Activated CD8-positive, alpha-beta memory T cell treated with anti-CD3 and anti-CD28 coated beads, Interleukin-2, amount 50 U/mL, for 1 hour (primary cell): ENCODE results near the gene TUBAL3.

ENCODE experiments used
- DNase-seq: peaks from one replicate; pipeline ENCODE4 v3.0.0-alpha.2; 2020; ENCODE audit errors: extremely low read depth

TUBAL3 gene

GRCh38 chr10:5404208-5405041, at the start of gene TUBAL3:
Gene TUBAL3, minus strand, starts transcription at chr10:5404828. Its CDS starts 36 bp downstream, at chr10:5404792.
- DNase-seq: no peak

- no peak for DNase-seq
Measured at GRCh38 chr10:5453749-5454489, 49.3 kb upstream of the TUBAL3 start.

- no peak for DNase-seq
Measured at GRCh38 chr10:5450605-5451384, 46.2 kb upstream of the TUBAL3 start.

GRCh38 chr10:5449823-5450222, 45.2 kb upstream of the TUBAL3 start:
- DNase-seq: no peak

GRCh38 chr10:5449227-5449626, 44.6 kb upstream of the TUBAL3 start:
- DNase-seq: no peak

GRCh38 chr10:5448333-5449001, 43.8 kb upstream of the TUBAL3 start:
- no peak for DNase-seq

- DNase-seq: no peak
Measured at GRCh38 chr10:5447611-5448071, 43.0 kb upstream of the TUBAL3 start.

- DNase-seq: no peak
Measured at GRCh38 chr10:5447056-5447455, 42.4 kb upstream of the TUBAL3 start.

GRCh38 chr10:5446390-5446926, 41.8 kb upstream of the TUBAL3 start:
- DNase-seq: peak; percentile 19

GRCh38 chr10:5445006-5445405, 40.4 kb upstream of the TUBAL3 start:
- DNase-seq: no peak

- DNase-seq: no peak
Measured at GRCh38 chr10:5443429-5443828, 38.8 kb upstream of the TUBAL3 start.

GRCh38 chr10:5442990-5443370, 38.4 kb upstream of the TUBAL3 start:
- no peak for DNase-seq

GRCh38 chr10:5442065-5442989, 37.7 kb upstream of the TUBAL3 start:
- no peak for DNase-seq

GRCh38 chr10:5441106-5441505, 36.5 kb upstream of the TUBAL3 start:
- DNase-seq: no peak

GRCh38 chr10:5440206-5440605, 35.6 kb upstream of the TUBAL3 start:
- no peak for DNase-seq

GRCh38 chr10:5435328-5435727, 30.7 kb upstream of the TUBAL3 start:
- DNase-seq: no peak

GRCh38 chr10:5434017-5434753, 29.6 kb upstream of the TUBAL3 start:
- DNase-seq: no peak

GRCh38 chr10:5433182-5433581, 28.6 kb upstream of the TUBAL3 start:
- DNase-seq: no peak

GRCh38 chr10:5428133-5428532, 23.5 kb upstream of the TUBAL3 start:
- DNase-seq: no peak

- DNase-seq: no peak
Measured at GRCh38 chr10:5424751-5425150, 20.1 kb upstream of the TUBAL3 start.
